ENCODE measurements around the gene NETO1. TPM values are rescaled to one million over a fixed set of nuclear protein-coding genes. Genes with fewer than 3 reads are reported as not detected.

NETO1 gene
- total RNA-seq, 1 donor from 2014 or later = not detected

DNA sequence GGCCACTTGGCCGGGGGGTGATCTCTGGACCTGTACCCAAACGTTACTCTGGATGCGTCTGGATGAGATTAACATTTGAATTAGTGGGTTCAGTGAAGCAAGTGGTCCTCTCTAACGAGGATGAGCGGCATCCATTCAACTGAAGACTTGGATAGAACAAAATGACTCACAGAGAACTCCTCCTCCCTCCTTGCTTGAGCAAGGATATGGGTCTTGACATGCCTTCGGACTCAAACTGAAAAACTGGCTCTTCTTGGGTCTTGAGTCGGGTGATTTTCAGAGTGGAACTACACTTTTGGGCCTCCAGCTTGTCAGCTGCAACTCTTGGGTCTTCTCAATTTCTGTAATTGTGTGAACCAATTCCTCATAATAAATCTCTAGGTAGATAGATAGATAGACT, 47.2 kb downstream of the NETO1 start:
- H3K4me1 ChIP-seq (ENCODE audit: control insufficient read depth in 3 of 3, insufficient read depth in 3 of 3, low read length in 3 of 3) = no peaks in the 10 kb centered on the region
- H3K9ac ChIP-seq (ENCODE audit: low read depth in 1 of 3, low read length in 3 of 3) = no peak overlapping the region
- no peaks in the 10 kb centered on the region for H3K9me3 ChIP-seq (ENCODE audit: control insufficient read depth in 3 of 3, low read length in 3 of 3)
- H3K36me3 ChIP-seq (ENCODE audit: control insufficient read depth in 3 of 3, insufficient read depth in 3 of 3, low read length in 3 of 3) = no peaks in the 10 kb centered on the region
- no peaks in the 10 kb centered on the region for H3K27me3 ChIP-seq (ENCODE audit: control insufficient read depth in 3 of 3, insufficient read depth in 3 of 3, low read length in 3 of 3)
- H3K4me3 ChIP-seq (ENCODE audit: low read length in 3 of 3) = no peak overlapping the region
- H3K27ac ChIP-seq (ENCODE audit: low read depth, low read length) = no peak overlapping the region

GRCh38 chr18:72819050-72819449, 48.7 kb downstream of the NETO1 start:
- no peaks in the 10 kb centered on the region for H3K27me3 ChIP-seq (ENCODE audit: control insufficient read depth in 3 of 3, insufficient read depth in 3 of 3, low read length in 3 of 3)
- H3K4me3 ChIP-seq (ENCODE audit: low read length in 3 of 3) = no peak overlapping the region
- no peaks in the 10 kb centered on the region for H3K9me3 ChIP-seq (ENCODE audit: control insufficient read depth in 3 of 3, low read length in 3 of 3)
- no peak overlapping the region for H3K9ac ChIP-seq (ENCODE audit: low read depth in 1 of 3, low read length in 3 of 3)
- H3K36me3 ChIP-seq (ENCODE audit: control insufficient read depth in 3 of 3, insufficient read depth in 3 of 3, low read length in 3 of 3) = no peaks in the 10 kb centered on the region
- no peaks in the 10 kb centered on the region for H3K4me1 ChIP-seq (ENCODE audit: control insufficient read depth in 3 of 3, insufficient read depth in 3 of 3, low read length in 3 of 3)
- H3K27ac ChIP-seq (ENCODE audit: low read depth, low read length) = no peak overlapping the region

- no peaks in the 10 kb centered on the region for H3K27me3 ChIP-seq (ENCODE audit: control insufficient read depth in 3 of 3, insufficient read depth in 3 of 3, low read length in 3 of 3)
Observed at GRCh38 chr18:72811047-72811446, 56.7 kb downstream of the NETO1 start.

DNA sequence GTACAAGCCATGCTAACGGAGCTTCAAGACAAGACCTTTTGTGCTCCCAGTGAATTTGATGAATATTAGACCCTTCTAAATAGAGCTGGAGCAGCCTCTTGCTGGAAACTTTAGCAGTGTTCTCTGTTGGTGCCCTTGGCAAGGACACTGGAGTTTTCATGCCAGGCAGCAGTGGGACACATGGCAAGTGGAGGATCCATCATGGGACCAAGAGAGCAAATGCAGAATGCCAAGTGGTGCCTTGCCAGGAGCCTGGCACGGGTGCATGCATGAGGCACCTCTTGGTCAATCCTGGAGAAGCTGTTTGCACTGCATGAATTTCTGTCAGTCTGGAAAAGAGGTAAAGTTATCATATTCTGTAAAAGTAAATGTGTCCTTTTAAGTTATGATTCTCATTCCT, 59.1 kb downstream of the NETO1 start:
- Histone ChIP-seq H3K27me3 (ENCODE audit: control insufficient read depth in 3 of 3, insufficient read depth in 3 of 3, low read length in 3 of 3) (no peaks in the 10 kb centered on the region), H3K27ac (ENCODE audit: low read depth, low read length) (no peak overlapping the region), H3K9ac (ENCODE audit: low read depth in 1 of 3, low read length in 3 of 3) (no peak overlapping the region), H3K4me1 (ENCODE audit: control insufficient read depth in 3 of 3, insufficient read depth in 3 of 3, low read length in 3 of 3) (no peaks in the 10 kb centered on the region), H3K36me3 (ENCODE audit: control insufficient read depth in 3 of 3, insufficient read depth in 3 of 3, low read length in 3 of 3) (no peaks in the 10 kb centered on the region), H3K9me3 (ENCODE audit: control insufficient read depth in 3 of 3, low read length in 3 of 3) (no peaks in the 10 kb centered on the region), H3K4me3 (ENCODE audit: low read length in 3 of 3) (no peak overlapping the region)

More at GRCh38 chr18:72811047-72811446, 56.7 kb downstream of the NETO1 start:
- H3K27ac ChIP-seq (ENCODE audit: low read depth, low read length) = no peak overlapping the region
- no peak overlapping the region for H3K9ac ChIP-seq (ENCODE audit: low read depth in 1 of 3, low read length in 3 of 3)
- H3K4me3 ChIP-seq (ENCODE audit: low read length in 3 of 3) = no peak overlapping the region
- no peaks in the 10 kb centered on the region for H3K9me3 ChIP-seq (ENCODE audit: control insufficient read depth in 3 of 3, low read length in 3 of 3)
- H3K4me1 ChIP-seq (ENCODE audit: control insufficient read depth in 3 of 3, insufficient read depth in 3 of 3, low read length in 3 of 3) = no peaks in the 10 kb centered on the region
- no peaks in the 10 kb centered on the region for H3K36me3 ChIP-seq (ENCODE audit: control insufficient read depth in 3 of 3, insufficient read depth in 3 of 3, low read length in 3 of 3)

DNA sequence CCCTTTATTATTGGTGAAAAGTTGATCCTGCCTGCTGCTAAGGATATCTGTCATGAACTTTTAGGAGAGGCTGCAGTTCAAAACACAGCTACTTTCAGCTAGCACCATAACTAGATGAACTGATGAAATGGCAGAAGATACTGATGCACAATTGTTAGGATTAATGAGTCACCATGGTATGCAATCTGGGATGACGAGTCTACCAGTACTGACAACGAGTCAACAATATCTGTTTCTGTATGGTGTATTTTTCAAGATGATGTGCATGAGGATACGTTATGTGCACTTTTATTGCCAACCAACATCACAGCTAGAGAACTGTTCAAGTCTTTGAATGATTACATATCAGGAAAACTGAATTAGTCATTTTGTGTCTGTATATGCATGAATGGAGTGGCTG, 68.7 kb downstream of the NETO1 start:
- H3K4me3 ChIP-seq (ENCODE audit: low read length in 3 of 3) = no peak overlapping the region
- no peak overlapping the region for H3K27ac ChIP-seq (ENCODE audit: low read depth, low read length)
- H3K36me3 ChIP-seq (ENCODE audit: control insufficient read depth in 3 of 3, insufficient read depth in 3 of 3, low read length in 3 of 3) = no peaks in the 10 kb centered on the region
- no peaks in the 10 kb centered on the region for H3K9me3 ChIP-seq (ENCODE audit: control insufficient read depth in 3 of 3, low read length in 3 of 3)
- H3K4me1 ChIP-seq (ENCODE audit: control insufficient read depth in 3 of 3, insufficient read depth in 3 of 3, low read length in 3 of 3) = no peaks in the 10 kb centered on the region
- H3K9ac ChIP-seq (ENCODE audit: low read depth in 1 of 3, low read length in 3 of 3) = no peak overlapping the region
- no peaks in the 10 kb centered on the region for H3K27me3 ChIP-seq (ENCODE audit: control insufficient read depth in 3 of 3, insufficient read depth in 3 of 3, low read length in 3 of 3)

DNA sequence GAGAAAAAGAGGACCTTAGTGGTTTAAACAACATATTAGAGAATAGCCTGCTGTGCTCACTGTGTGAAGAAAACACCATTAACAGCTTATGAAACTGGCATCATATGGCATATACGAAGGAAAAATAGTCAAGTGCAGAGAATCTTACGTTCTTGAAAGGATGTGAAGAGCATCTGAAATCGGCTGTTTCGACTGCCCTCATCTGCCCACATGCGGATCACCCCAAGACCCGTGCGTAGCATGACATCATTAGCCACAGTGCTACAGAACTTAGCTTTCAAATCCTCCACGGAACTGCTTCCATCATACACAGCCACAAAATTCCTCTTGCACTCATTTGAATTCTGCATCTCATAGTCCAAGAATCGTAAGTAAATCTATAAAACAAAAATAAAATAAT, 84.3 kb downstream of the NETO1 start:
- H3K9ac ChIP-seq (ENCODE audit: low read depth in 1 of 3, low read length in 3 of 3) = no peak overlapping the region
- no peaks in the 10 kb centered on the region for H3K27me3 ChIP-seq (ENCODE audit: control insufficient read depth in 3 of 3, insufficient read depth in 3 of 3, low read length in 3 of 3)
- H3K9me3 ChIP-seq (ENCODE audit: control insufficient read depth in 3 of 3, low read length in 3 of 3) = peaks cover 0 to 2% (median 0%) of the 10 kb centered on the region in 3 donors
- H3K36me3 ChIP-seq (ENCODE audit: control insufficient read depth in 3 of 3, insufficient read depth in 3 of 3, low read length in 3 of 3) = no peaks in the 10 kb centered on the region
- H3K4me3 ChIP-seq (ENCODE audit: low read length in 3 of 3) = no peak overlapping the region
- H3K4me1 ChIP-seq (ENCODE audit: control insufficient read depth in 3 of 3, insufficient read depth in 3 of 3, low read length in 3 of 3) = no peaks in the 10 kb centered on the region
- H3K27ac ChIP-seq (ENCODE audit: low read depth, low read length) = no peak overlapping the region

- H3K27ac ChIP-seq (ENCODE audit: low read depth, low read length) = no peak overlapping the region
- H3K9me3 ChIP-seq (ENCODE audit: control insufficient read depth in 3 of 3, low read length in 3 of 3) = no peaks in the 10 kb centered on the region
- H3K4me3 ChIP-seq (ENCODE audit: low read length in 3 of 3) = no peak overlapping the region
- H3K36me3 ChIP-seq (ENCODE audit: control insufficient read depth in 3 of 3, insufficient read depth in 3 of 3, low read length in 3 of 3) = no peaks in the 10 kb centered on the region
- no peak overlapping the region for H3K9ac ChIP-seq (ENCODE audit: low read depth in 1 of 3, low read length in 3 of 3)
- no peaks in the 10 kb centered on the region for H3K4me1 ChIP-seq (ENCODE audit: control insufficient read depth in 3 of 3, insufficient read depth in 3 of 3, low read length in 3 of 3)
- no peaks in the 10 kb centered on the region for H3K27me3 ChIP-seq (ENCODE audit: control insufficient read depth in 3 of 3, insufficient read depth in 3 of 3, low read length in 3 of 3)
Observed at GRCh38 chr18:72774914-72775313, 92.9 kb downstream of the NETO1 start.

DNA sequence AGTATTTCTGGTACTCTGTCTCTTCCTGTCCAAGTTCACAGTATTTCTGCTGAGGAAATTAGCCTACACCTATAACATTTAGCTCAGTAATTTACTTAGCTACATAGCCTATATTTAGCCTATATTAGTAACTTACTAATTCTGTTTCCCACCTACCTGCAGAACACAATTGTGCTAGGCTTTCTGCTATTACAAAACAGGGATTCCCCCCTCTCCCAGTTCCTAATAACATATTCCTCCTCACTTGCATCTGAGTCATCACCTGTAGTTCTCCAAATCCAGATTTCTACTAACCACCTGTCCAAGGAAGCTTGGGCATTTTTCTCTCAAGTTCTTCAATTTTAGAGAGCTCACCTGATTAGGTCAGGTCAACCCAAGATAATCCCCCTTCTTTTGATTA, 94.9 kb downstream of the NETO1 start:
- Histone ChIP-seq H3K4me1 (ENCODE audit: control insufficient read depth in 3 of 3, insufficient read depth in 3 of 3, low read length in 3 of 3) (no peaks in the 10 kb centered on the region), H3K9me3 (ENCODE audit: control insufficient read depth in 3 of 3, low read length in 3 of 3) (no peaks in the 10 kb centered on the region), H3K4me3 (ENCODE audit: low read length in 3 of 3) (no peak overlapping the region), H3K36me3 (ENCODE audit: control insufficient read depth in 3 of 3, insufficient read depth in 3 of 3, low read length in 3 of 3) (no peaks in the 10 kb centered on the region), H3K27ac (ENCODE audit: low read depth, low read length) (no peak overlapping the region), H3K9ac (ENCODE audit: low read depth in 1 of 3, low read length in 3 of 3) (no peak overlapping the region), H3K27me3 (ENCODE audit: control insufficient read depth in 3 of 3, insufficient read depth in 3 of 3, low read length in 3 of 3) (no peaks in the 10 kb centered on the region)

DNA sequence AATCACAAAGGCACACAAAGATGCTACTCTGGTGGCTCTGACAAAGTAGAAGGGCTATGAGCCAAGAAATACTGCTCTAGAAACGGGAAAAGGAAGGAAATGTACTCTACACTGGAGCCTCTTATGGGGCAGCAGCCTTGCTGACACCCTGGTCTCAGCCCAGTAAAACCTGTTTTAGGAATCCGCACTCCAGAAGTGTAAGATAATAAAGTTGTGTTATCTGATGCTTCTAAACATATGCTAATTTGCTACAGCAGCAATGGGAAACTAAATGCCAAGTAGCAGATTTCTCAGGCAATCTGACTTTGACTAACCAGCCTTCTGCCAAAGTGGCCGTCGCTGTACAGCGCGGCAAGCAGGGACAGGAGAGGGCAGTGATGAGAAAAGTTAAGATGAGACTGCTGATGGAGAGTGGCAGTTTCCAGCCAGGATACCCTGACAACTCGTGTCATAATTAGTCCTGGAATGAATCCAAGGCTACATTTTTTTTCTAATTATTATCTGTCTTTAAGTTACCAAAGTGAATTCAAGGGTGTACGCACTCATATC, 99.0 kb downstream of the NETO1 start:
- H3K4me1 ChIP-seq (ENCODE audit: control insufficient read depth in 3 of 3, insufficient read depth in 3 of 3, low read length in 3 of 3) = no peaks in the 10 kb centered on the region
- H3K36me3 ChIP-seq (ENCODE audit: control insufficient read depth in 3 of 3, insufficient read depth in 3 of 3, low read length in 3 of 3) = no peaks in the 10 kb centered on the region
- H3K27me3 ChIP-seq (ENCODE audit: control insufficient read depth in 3 of 3, insufficient read depth in 3 of 3, low read length in 3 of 3) = no peaks in the 10 kb centered on the region
- no peak overlapping the region for H3K4me3 ChIP-seq (ENCODE audit: low read length in 3 of 3)
- no peaks in the 10 kb centered on the region for H3K9me3 ChIP-seq (ENCODE audit: control insufficient read depth in 3 of 3, low read length in 3 of 3)
- no peak overlapping the region for H3K9ac ChIP-seq (ENCODE audit: low read depth in 1 of 3, low read length in 3 of 3)
- no peak overlapping the region for H3K27ac ChIP-seq (ENCODE audit: low read depth, low read length)

DNA sequence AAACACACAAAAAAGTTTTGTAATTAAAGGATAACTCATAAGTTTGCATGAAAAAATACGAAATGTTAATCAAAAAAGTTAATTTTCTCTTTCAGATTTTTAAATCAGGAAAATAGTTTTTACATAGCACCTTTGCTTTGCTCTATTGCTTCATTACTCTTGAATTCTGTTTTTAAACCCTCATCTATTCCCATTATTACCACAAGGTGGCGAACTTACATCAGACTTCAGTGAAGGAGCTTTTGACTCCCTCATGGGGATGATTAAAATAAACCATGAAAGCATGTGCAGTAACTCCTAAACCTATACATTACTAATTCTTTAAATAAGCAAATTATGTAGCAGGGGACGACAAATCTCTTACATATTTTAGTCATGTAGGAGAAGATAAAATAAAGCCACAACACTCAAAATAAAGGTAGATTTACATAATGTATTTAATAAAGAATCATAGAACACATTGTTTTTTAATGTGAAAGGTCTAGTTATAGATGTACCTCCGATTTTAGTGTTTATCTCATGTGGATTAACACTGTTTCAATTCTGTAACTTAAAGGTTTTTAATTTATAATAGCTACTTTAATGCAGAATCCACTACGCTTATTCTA, 105.2 kb downstream of the NETO1 start:
- no peaks in the 10 kb centered on the region for H3K4me1 ChIP-seq (ENCODE audit: control insufficient read depth in 3 of 3, insufficient read depth in 3 of 3, low read length in 3 of 3)
- no peak overlapping the region for H3K9ac ChIP-seq (ENCODE audit: low read depth in 1 of 3, low read length in 3 of 3)
- H3K27ac ChIP-seq (ENCODE audit: low read depth, low read length) = no peak overlapping the region
- H3K4me3 ChIP-seq (ENCODE audit: low read length in 3 of 3) = no peak overlapping the region
- H3K36me3 ChIP-seq (ENCODE audit: control insufficient read depth in 3 of 3, insufficient read depth in 3 of 3, low read length in 3 of 3) = no peaks in the 10 kb centered on the region
- no peaks in the 10 kb centered on the region for H3K9me3 ChIP-seq (ENCODE audit: control insufficient read depth in 3 of 3, low read length in 3 of 3)
- no peaks in the 10 kb centered on the region for H3K27me3 ChIP-seq (ENCODE audit: control insufficient read depth in 3 of 3, insufficient read depth in 3 of 3, low read length in 3 of 3)
